SHP77 treated with DMSO at 0.1 percent for 48 hours (cell line): ENCODE data around the gene RBM24.

Experiments
- DNase-seq: peaks from one replicate; lab custom pipeline; 2025; lab: John Stamatoyannopoulos, UW

Gene RBM24

DNA sequence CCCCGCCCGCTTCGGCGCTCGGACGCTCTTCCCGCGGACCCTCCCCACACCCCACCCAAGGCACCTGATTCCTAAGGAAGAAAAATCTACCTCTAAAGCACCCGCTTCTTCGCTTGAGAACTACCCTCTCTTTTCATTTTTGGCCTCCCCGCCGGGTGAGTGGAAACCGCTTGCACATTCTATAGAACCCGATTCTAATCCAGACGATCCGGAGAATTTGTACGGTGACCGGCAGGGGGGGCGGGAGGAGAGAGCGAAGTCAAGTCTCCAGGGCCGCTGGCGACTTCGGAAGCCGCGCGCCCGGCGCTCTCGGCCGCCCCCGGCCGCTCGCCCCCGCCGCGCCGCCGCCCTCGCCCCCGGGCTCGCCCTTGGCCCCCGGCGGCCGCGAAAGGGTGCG is at the start of gene RBM24:
RBM24 (plus strand) TSS at position 262 of the 397 bp plus-strand sequence. CDS start 221 bp downstream, outside the sequence.
- DNase-seq: no peak

DNA sequence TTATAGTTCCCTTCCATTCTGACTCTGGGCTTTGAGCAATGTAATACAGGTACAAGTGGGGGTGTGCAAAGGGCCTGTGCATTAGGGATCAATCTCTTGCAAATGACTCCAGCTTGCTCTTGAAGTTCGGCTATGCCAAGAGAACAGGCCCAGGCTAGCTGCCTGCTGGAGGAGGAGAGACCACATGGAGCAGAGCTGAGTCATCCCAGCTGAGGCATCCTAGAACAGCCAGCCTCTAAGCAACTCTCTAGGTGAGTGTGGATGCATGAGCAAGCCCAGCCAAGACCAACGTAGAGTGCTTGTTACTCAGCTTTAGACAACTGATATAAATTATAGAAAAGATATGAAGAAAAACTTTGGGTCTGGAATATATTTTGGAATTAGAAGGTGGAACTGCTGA is 47.6 kb upstream of the RBM24 start:
- no peak for DNase-seq

- DNase-seq: no peak
Measured at GRCh38 chr6:17237246-17237645, 43.9 kb upstream of the RBM24 start.

DNA sequence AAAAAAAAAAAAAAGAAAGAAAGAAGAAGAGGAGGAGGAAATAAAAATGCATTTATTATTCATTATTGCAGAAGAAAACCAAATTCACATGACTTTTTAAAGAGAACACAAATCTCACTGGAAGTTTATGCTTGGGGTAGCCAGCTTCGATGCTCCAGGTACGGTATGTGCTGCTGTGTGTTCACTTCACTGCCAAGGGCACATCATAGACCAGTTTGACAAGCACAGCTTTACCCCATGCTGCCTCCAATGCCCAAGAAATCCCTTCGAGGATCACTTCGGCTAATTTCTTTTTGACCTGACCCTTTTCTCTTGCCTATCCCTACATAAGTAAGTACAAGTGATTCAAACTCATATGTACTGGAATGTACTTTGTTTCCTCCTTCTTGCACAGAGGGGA is 41.9 kb upstream of the RBM24 start:
- DNase-seq: no peak

DNA sequence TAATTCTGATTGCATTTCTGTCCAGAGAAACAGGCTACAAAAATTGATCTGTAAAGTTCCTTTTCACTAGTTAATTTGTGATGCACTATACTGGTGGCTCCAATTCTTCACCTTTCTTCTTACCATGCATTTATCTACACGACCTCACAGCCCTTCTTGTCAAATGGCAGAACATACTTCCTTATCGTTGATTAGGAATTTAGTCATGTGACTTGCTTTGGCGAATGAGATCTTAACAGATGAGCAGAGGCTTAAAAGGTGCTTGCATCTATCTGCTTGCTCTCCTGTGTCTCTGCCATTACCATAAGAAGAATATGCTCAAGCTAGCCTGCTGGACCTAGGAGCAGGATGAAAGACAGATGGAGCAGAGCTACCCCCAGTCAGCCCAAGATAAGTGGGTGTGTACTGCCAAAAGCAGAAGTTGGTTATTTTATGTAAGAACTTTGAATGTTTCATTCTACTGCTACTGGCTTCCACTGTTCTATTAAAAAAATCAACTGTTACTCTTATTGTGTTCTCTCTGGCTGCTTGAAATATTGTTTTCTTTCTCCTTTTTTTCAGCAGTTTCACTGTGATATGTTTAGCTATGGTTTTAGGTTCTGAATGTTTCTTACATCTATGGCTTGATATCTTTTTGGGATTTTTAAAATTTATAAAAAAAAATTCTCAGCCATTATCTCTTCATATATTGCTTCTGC is 40.2 kb upstream of the RBM24 start:
- DNase-seq: no peak

DNA sequence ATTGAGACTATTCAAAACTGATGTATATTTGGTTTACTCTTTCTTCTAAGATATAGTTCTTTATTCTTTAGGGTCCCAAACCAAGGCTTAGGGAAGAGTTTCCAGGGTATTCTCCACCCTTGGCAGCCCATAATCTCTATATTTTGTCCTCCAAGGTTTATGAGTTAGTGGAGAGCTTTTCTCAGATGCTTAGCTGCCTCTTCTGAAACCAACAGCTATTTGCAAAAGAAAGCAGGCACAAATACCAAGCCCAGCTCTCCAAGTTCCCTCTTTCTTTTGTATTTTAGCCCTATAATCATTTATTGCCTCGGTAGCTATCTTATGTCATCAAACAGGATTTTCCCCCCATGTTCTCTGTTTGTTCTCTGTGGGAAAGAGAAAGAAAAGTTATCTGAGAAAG is 39.1 kb upstream of the RBM24 start:
- no peak for DNase-seq

GRCh38 chr6:17250237-17250636 is 30.9 kb upstream of the RBM24 start:
- DNase-seq: no peak

- no peak for DNase-seq
Measured at GRCh38 chr6:17251953-17252352, 29.2 kb upstream of the RBM24 start.

DNA sequence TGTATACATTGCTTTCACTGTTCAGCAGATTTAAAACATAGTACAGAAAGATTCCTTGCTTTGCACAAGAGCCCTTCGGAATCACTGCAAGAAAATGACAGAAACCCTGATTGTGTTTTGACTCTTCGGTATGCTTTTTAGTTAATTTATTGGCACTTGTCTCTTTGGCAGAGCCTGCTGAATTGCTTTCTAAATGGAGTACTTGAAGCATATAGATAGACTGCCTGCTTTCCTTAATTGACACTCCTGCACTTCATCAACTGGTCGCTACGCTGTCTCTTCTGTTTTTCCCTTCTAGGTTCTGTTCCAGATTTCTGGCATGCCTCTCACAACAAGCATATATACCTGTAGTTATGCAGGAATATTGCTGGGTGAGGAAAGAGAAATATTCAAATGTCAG is 22.4 kb upstream of the RBM24 start:
- no peak for DNase-seq

GRCh38 chr6:17265570-17265969 is 15.6 kb upstream of the RBM24 start:
- DNase-seq: no peak

- DNase-seq: no peak
Measured at GRCh38 chr6:17267566-17267965, 13.6 kb upstream of the RBM24 start.

- DNase-seq: no peak
Measured at GRCh38 chr6:17268114-17268513, 13.0 kb upstream of the RBM24 start.

DNA sequence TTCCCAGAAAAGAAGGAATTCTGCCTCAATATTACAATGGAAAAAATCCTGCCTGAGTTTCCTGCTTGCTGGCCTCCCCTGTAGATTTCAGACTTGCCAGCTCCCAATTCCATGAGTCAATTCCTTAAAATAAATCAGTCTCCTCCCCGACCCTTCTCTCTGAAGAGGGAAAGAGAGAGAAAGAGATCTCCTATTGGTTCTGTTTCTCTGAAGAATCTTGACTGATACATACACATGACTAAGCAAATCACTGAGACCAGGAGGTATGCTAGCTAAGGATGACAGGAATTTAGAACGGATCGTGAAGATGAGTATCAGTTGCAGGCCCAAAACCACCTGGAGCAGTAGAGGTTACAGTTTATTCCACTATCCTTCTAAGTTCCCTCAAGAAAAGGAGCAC is 11.3 kb upstream of the RBM24 start:
- DNase-seq: no peak

DNA sequence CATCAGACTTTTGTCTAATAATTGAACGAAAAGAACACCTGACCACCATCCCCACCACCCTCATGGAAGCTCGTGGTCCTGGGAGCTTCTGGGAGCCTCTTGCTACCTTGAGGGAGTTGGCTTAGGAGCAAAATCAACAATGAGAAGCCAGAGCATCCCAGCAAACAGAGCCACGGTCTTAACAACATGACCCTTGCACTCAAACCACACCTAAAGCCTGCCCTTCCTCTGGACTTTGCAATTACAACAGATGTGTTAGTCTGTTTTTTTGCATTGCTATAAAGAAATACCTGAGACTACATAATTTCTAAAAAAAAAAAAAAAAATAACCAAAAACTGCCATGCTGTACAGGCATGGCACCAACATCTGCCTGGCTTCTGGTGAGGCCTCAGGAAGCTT is 9.5 kb upstream of the RBM24 start:
- no peak for DNase-seq

DNA sequence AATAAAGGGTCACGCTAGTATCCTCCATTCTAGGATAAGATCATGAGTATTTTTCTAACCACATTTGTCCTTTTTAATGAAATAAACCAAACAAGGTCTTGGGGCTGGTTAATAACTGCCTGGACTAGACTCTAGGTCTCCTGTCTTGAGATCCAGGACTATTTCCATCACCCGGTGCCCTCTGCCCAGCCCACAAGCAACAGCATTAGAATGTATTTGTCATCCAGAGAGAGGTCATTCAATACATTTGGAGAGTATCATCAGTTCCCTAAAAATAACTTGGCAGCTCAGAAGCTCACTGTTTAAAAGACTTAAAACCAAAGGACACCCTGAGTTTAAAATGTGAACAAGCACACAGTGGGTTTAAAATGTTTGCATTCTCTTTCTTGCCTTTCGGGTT is 4.4 kb upstream of the RBM24 start:
- DNase-seq: no peak

DNA sequence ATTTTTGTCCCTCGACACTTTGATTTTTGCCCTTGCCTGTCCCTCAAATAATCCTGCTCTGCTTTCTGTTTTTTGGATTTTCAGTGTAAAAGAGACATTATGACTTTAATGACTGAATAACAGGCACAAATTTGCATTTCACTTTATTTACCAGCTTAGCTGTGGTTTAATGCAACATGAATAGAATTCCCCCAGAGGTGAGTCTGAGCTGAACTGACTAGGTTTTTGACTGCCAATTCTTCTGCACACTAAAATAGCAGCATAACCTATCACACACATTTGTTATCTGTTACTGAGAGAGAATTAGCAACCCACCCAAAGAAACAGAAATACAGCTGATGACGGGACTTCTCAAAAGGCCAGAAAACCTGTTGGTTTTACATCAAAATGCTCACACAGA is 3.9 kb upstream of the RBM24 start:
- no peak for DNase-seq

GRCh38 chr6:17278289-17279063 is 2.7 kb upstream of the RBM24 start:
- DNase-seq: no peak

DNA sequence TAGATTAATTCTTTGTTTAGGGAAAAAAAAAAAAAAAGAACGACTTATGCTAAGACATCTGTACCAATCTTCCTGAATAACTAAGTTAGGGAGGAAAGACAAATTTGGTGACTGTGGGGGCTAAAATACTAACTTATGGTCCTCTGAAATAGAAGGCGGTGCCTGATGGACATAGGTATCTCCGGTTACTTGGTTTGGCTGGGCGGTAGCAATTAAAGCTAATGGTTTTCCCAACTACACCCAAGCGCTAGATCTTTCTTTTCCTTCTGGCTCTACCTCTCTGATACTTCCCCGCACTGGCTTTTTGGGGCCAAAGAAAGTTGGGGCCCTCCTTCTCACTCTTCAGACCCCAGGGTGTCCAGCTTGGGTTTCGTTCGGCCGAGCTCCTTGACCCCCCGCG is 1.0 kb upstream of the RBM24 start:
- DNase-seq: no peak

DNA sequence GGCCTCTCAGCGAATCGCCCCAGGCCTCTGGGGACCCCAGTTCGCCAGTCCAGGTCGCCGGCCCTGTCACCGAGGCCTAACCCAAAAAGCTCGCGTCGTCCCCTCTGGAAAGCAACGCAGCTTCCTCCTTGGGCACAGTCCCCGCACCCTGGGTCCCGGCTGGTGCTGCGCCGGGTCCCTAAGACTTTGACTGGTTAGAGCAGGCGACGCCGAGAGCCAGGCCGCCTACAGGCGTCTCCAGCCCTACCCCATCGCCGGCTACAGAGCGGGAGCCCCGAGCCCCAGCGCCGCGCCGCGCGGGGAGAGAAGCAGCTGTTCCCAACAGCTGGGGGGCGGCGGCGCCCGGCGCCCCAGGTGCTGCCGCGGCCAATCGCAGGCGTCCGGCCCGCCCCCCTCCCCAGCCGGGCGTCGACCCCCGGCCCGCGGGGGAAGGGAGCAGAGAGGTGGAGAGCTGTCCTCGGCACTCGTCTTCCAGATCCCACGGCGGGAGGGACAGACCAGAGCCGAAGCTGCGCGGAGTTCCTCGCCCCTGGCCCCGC is 540 bp upstream of the RBM24 start:
- no peak for DNase-seq

- no peak for DNase-seq
Measured at GRCh38 chr6:17281497-17282481, 628 bp downstream of the RBM24 start.

GRCh38 chr6:17283074-17283473 is 1.9 kb downstream of the RBM24 start:
- DNase-seq: no peak

GRCh38 chr6:17289630-17290061 is 8.5 kb downstream of the RBM24 start:
- DNase-seq: no peak
